Hindlimb muscle (tissue), 1 donor: ENCODE data around the gene PLAC8L1. TPM values are rescaled to one million over a fixed set of nuclear protein-coding genes. Genes with fewer than 3 reads are reported as not detected.
"Not testable (repeated sequence)": the region's sequence is repeated elsewhere in the genome, so short reads cannot be mapped to it uniquely, and the experiment has no call there.

Experiments used
- DNase-seq: peaks from one replicate; pipeline ENCODE4 v3.0.0-alpha.2; 2013
- polyA plus RNA-seq: library from polyadenylated mRNA; unstranded; fragments of 120-200 nt; gene quantifications from one replicate; pipeline ENCODE4 v1.2.1, GENCODE V29; 2013; ENCODE audit not compliant: insufficient read length

The PLAC8L1 gene, protein sequence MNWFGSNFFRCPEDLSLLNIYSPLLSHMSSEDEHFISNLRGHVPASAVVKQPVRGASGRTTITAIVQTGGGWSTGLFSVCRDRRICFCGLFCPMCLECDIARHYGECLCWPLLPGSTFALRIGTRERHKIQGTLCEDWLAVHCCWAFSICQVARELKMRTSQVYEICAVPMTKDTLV
- polyA plus RNA-seq = 1.3 TPM

DNA sequence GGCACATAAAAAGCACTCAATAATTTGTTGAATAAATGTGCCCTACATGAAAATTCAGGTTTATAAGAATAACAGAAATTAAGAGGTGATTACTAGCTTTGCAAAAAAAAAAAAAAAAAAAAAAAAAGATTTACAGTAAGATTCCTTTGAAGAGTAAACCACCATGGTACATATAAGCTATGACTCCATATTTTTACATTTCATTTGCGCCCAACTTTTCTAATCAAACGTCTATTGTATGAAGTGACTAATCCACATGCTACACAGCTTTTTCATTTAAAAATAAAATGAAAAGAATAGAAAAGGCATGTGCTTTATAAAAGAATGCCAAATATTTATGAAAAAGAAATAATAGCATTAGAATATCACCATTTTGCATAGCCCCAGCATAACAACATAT lies at the start of gene PLAC8L1:
Gene PLAC8L1, minus strand, starts transcription at position 101 of the 400 bp plus-strand sequence. CDS start 1,266 bp downstream, outside the sequence.
- DNase-seq = no peak

DNA sequence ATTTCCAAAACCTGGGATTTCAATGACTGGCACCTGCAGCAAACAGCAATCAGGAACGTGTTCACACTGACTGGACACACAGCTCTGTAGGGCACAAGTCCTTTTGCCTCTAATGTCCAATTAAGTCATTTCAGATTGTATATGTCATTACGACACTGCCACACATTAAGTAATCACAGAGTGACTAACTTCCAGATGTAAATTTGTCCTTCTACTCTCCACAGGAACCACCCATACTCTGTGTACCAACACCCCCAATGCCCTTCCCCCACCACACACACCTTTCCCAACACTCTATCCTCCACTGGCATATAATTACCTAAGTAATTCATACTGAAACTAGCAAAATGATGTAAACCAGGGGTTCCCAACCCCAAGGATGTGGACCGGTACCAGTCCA lies 46.6 kb upstream of the PLAC8L1 start:
- no peak for DNase-seq

DNA sequence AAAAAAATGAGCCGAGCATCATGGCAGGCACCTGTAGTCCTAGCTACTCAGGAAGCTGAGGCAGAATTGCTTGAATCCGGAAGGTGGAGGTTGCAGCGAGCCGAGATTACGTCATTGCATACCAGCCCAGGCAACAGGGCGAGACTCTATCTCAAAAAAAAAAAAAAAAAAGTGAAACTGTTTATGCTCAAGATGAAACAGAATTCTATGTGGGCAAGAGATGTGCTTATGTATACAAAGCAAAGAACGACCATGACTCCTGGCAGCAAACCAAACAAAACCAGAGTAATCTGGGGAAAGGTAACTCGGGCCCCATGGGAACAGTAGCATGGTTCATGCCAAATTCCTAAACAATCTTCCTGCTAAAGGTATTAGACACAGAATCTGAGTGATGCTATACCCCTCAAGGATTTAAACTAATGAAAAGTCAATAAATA lies 32.6 kb upstream of the PLAC8L1 start:
- DNase-seq = no peak

DNA sequence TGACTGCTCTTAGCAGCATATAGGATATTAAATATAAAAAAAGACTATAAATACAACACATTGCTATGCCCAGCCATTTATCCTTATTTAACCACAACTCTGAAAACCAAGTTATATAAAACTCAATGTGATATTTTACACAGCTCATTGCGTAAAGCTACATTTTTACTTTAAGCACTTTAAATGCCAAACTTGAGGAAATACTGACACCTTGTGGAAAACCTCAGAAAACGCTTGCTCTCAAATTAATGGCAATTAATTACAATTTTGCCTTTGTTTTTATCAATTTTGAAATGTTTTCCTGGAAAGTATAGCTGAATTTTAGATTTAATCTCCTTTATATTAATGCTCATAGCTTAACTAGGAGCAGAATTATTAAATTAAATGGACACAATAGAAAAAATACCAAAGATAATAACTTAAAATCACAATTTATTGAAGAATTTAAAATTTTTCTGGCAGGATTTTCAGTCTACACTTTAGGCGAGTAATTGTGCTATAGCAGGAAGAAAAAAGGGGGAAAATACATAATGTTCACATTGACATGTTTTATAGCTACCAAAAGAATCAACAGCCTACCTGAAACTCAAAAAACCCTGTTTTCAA lies 25.2 kb upstream of the PLAC8L1 start:
- peak; percentile 9 for DNase-seq

DNA sequence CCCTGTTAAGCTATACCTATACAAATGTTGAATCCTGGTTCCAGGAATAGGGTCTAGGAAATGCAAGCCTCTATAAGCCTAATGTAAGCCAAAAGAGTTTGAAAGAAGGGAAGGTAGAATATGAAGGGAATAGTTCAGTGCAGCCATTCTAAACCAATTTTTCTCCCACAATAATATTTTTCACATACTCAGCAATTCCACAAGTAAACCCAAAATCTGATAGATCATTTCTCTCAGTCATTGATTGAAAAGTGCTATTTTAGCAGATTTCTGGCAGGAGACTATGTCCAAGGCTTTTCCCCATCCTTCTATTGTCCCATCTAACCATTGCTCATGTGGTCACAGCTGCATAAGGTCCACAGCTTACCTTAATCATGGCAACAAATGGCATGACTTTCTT lies 20.7 kb upstream of the PLAC8L1 start:
- no peak for DNase-seq

DNA sequence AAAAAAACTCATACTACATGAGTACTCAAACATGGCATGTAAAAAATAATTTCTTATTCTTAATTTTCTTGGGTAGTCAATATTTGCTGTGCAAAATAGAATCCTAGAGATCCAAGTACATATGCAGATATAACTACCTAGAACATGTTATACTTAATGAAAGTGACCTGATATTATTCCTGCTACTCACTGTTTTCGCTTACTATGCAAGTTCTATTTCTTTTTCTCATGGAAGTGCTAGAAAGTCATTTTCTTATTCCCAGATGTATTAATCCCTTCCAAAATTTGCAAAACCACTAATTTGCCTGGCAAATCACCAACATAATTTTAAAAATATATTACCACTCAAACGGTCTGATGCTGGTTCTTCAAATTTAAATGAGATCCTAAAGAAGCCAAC lies 19.2 kb upstream of the PLAC8L1 start:
- no peak for DNase-seq

DNA sequence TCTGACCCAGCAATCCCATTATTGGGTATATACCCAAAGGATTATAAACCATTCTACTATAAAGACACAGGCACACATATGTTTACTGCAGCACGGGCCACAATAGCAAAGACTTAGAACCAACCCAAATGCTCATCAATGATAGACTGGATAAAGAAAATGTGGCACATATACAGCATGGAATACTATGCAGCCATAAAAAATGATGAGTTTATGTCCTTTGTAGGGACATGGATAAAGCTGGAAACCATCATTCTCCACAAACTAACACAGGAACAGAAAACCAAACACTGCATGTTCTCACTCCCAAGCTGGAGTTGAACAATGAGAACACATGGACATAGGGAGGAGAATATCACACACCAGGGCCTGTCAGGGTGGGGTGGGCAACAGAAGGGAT lies 16.1 kb upstream of the PLAC8L1 start:
- DNase-seq = not testable (repeated sequence)

DNA sequence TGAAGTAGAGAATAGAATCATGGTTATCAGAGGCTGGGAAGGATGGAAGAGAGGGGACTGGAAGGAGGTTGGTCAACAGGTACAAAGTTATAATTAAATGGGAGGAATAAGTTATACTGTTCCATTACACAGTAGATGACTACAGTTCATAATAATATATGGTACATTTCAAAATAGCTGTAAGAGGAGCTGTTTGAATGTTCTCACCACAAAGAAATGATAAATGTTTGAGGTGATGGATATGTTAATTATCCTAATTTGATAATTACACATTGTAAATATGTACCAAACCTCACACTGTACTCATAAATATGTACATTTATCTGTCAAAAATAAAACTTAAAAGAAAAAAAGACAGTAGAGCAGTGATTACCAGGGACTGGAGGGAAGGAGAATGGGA lies 12.9 kb upstream of the PLAC8L1 start:
- DNase-seq = no peak

DNA sequence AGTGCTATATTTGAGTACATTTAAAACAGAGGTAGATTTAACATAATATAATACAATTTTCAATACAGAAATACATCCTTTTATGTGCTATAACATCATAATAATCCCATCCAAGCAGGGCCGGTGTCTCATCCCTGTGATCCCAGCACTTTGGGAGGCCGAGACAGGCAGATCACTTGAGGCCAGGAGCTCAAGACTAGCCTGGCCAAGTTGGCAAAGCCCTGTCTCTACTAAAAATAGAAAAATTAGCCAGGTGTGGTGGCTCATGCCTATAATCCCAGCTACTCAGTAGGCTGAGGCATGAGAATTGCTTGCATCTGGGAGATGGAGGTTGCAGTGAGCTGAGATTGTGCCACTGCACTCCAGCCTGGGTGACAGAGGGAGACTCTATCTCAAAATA lies 11.8 kb upstream of the PLAC8L1 start:
- DNase-seq = not testable (repeated sequence)

DNA sequence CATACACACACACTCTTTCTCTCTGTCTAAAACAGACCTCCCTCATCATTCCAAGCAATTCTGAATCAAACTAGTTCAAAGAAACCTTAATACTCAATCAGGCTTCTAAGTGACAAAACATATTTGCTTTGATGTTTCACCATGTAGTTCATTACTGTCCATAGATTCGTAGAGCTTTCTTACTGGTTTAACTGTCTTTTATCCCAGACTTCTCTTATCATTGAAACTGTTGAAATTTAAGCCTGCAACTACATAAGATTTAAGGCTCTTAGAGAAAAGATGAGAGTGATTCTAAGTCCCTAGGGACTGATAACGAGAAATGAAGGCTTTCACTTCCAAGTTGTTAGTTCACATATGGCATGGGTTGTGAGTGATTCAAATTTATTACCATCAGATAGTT lies 11.0 kb upstream of the PLAC8L1 start:
- no peak for DNase-seq

DNA sequence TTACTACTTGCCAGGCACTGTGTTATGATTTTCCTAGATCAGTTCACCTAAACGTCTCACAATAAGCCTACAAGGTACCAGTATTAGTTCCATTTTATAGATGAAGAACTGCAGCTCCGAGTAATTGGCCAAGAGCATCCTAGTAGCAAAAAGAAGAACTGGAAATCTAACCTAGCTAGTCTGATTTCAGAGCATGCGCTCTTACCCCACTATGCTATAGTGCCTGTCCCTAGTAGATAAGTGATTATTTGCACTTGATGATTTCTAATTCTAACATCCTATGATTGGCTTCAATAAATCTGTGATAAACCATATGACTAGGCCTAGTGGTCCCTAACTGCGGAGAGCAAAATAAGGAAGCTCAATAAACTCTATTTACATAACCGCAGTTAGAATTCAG lies 7.1 kb upstream of the PLAC8L1 start:
- no peak for DNase-seq

DNA sequence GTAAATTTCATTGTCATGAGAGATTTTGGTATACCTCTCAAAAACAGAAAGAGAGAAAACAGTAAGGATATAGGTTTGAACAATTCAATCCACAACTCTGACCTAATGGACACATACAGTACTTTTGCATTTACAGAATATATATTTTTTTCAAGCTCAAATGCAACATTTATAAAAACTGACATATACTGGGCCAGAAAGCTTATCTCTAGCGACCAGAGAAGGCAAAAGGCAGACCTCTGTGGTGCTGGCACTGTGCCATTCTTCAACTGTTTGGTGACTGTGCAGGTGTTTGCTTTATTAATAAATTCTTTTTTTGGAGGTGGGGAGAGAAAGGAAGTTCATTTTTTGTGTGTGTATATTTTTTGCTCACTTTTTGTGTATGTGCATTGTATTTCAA lies 6.0 kb upstream of the PLAC8L1 start:
- DNase-seq = no peak

DNA sequence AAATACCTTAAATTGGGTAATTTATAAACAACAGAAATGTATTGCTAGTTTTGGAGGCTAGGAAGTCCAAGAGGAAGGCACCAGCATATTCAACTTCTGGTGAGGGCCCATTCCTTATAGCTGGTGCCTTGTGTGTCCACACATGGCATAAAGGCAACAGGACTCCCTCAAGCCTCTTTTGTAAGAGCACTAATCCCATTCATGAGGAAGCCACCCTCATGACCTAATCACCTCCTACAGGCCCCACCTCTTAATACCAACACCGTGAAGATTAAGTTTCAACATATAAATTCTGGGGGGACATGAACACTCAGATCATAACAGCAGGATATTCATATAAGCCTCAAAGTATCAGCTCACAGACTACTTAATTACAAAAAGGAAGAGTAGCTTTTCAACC lies 4.0 kb upstream of the PLAC8L1 start:
- DNase-seq = no peak

DNA sequence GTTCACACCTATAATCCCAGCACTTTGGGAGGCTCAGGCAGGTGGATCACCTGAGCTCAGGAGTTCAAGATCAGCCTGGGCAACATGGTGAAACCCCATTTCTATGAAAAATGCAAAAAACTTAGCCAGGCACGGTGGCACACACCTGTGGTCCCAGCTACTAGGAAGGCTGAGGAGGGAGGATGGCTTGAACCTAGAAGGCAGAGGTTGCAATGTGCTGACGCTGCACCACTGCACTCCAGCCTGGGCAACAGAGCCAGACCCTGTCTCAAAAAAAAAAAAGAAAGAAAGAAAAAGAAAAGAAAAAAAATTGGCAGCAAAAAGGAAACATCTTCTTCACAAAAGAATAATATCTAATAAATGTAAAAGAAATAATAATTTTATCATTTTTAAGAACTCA lies 3.5 kb upstream of the PLAC8L1 start:
- DNase-seq = not testable (repeated sequence)

DNA sequence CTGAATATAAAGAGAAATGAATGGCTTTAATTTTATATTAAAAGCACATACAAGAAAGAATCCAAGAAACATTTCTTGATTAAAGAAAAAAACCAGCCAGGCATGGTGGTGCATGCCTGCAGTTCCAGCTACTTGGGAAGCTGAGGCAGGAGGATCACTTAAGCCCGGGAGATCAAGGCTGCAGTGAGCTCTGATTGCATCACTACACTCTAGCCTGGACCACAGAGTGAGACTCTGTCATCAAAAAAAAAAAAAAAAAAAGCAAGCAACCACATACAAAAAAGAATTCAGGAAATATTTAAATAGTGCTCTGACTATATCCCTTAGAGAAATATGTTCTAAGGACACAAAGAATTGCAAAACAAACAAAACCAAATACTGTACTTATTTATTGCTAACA lies 2.5 kb upstream of the PLAC8L1 start:
- no peak for DNase-seq

DNA sequence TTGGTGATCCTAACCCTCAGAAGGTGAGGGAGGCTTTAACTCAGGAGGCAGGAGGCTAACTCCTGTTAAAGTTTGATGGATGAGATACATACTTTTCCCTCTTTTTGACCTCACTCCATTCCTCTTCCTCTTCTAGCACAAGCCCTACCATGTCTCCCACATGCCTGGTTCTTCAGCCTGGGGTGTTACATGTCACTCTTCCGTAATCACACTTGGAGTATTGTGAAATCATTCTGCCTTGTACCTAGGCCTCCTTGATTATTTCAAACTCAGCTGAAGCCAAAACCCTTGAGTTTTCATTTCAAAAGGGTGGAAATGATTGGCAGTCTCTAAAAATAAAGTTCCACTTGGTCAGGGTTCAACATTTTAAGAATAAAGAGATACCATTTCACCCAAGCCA lies 1.8 kb downstream of the PLAC8L1 start:
- no peak for DNase-seq

DNA sequence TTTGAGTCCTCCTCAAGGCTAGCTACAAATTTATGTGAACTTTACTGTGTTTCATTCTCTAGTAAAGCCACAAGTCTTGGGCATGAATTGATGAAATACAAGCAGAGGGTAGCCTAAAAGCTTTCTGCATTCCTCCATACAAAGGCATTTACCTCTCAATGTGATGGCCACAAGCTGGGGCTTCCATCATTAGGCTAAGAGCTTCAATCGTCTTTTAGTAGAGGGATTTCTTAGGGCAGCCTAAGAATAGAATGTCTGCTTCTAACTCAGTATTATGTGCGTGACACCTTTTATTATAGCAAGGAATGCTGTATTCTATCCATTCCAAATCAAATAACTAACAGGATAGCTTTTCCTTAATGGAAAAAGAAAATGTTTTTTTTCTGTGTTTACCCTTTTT lies 3.7 kb downstream of the PLAC8L1 start:
- no peak for DNase-seq

DNA sequence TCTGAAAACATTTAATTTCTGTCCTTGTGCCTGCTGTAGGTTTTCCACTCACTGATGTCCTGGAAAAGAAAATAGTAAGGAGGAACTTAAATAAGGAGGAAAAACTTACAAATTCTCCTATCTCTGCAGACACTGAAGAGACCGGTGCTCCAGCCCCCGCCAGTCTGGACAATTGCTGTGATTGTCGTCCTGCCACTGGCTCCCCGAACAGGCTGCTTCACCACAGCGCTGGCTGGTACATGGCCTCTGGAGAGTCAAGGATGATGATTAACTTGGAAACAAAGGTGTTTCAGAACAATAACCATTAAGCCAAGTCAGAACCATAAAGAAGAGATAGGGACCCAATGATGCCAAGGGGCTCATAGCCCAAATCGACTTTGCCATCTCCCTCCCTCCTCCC lies 7.3 kb downstream of the PLAC8L1 start:
- DNase-seq = no peak

DNA sequence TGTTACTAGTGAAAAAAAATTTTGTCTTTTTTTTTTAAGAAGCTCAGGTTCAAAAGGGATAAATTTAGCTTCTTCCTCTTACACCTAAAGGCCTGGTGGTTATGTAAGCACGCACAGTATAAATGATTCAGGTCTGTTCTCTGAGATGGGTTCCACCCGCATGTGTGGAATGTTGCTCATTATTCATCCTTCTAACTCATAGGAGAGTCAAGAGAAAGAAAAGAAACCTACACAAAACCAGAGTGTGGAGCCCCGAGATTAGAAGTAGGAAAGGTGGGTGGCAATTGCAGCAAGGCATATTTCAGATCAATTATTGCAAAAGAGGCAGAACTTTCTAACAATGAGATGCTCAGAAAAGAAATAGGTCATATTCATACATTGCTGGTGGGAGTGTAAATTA lies 13.5 kb downstream of the PLAC8L1 start:
- DNase-seq = no peak

DNA sequence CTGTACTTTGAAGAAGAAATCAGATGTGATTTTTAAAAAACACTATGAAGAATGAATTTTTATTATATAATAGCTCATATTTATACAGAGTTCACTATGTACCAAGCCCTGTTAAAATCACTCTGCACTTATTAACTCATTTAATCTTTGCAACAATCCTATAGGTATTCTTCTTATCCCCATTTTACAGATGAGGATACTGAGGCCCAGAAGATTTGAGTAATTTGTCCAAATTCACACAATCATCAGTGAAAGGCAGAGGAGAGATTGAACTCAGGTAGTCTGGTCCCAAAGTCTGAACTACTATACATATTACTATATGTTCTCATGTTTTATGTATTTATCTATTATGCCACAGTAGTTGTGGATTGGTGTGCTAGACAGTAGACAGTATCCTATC lies 16.1 kb downstream of the PLAC8L1 start:
- DNase-seq = no peak

DNA sequence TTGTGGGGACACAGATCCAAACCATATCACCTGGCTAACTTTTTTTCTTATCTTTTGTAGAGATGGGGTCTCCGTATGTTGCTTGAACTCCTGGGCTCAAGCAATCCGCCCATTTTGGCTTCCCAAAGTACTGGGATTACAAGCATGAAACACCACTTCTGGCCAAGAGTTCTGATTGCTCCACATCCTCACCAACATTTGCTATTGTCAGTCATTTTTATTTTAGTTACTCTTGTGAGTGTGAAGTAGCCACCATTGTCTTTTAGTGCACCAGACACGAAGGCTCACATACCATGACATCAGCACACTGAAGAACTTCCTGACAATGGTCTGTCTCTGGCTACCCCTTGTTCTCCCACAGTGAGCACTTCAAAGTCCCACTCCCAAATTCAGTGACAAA lies 17.3 kb downstream of the PLAC8L1 start:
- DNase-seq = no peak

DNA sequence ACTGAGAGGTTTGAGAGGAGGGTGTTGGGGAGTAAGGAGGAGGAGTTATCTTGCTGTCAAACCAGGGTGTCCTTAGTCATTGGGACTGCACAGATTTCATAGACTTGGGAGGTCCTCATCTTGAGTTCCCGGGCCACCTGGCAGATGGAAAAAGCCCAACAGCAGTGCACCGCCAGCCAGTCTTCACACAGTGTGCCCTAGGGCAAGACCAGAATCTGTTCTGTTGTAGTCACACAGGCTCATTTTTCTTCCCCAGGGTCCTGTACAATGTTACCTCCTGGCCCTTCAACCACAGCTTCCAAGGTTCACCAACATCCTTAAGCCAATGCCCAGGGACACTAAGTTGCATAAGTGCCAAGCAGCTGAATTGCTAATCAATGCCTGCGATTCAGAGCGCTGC lies 21.0 kb downstream of the PLAC8L1 start:
- DNase-seq = no peak

DNA sequence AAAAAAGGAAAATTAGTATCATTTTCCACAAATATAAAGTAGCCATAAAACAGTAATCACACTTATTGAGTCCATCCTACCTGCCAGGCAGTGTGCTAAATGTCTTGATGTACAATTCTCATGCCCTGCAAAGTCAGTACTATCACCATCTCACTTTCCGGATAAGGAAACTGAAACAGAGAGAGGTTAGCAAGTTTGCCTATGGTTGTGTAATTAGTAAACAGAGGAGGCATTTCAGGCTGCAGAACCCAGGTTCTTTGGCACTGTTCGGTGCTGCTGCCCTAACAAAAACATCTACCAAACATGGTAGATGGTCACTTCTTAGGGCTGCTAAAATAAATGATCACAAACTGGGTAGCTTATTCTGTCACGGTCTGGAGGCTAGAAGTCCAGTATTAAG lies 22.6 kb downstream of the PLAC8L1 start:
- DNase-seq = no peak

DNA sequence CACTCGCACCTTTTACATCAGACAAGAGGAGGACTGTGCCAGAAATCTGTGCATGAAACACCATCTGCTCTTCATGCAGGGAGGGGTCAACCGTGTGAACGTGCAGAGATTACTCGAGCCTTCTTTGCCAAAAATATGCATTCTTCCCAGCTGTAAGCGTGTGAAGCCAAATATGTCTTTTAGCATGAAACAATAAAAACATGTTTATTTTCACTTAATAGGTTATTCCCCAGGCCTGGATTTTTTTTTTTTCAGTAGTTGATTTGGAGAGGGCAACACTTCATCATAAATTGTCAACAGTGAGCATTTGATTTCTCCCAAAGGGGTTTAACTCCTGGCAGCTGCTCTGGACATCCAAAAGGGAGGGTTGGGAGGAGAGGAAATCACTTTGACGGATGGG lies 23.8 kb downstream of the PLAC8L1 start:
- peak; percentile 34 for DNase-seq
